ENCODE results near the gene STRBP.

STRBP gene

DNA sequence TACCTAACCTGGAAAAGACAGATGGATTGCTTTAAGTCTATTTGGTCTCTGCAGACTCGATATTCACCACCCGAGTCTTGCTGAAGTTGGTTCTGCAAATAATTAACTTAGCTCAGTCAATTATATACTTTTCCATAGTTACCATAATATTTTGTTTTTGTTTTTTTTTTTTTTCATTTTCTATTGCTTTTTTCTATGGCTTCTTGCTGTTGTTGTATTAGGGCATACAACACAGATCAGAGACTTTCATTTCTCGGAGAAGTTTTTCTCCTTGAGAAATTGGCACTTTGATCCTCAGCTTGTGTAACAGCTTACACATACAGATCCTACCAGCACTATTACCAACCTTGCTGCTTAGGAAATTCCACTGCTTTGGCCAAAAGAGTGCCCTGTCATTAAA, 146.9 kb downstream of the STRBP start:
- no peak for DNase-seq

DNA sequence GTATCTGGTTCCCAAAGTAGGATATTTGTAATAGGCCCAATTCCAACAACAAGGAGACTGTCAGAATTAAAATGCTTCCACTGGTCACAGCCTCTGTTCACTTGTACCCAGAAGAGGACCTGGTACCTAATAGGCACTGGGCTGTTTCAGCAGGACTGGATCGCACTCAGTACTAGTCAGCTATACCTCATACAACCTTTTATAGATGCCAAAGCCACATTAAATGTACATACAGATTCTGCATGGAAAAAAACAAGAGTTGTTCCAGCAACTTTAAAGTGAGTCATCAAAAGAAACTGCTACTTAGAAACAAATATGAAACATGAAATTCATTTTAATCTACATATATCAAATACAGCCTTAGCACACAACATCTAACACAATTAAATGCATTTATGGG, 147.4 kb downstream of the STRBP start:
- no peak for DNase-seq

DNA sequence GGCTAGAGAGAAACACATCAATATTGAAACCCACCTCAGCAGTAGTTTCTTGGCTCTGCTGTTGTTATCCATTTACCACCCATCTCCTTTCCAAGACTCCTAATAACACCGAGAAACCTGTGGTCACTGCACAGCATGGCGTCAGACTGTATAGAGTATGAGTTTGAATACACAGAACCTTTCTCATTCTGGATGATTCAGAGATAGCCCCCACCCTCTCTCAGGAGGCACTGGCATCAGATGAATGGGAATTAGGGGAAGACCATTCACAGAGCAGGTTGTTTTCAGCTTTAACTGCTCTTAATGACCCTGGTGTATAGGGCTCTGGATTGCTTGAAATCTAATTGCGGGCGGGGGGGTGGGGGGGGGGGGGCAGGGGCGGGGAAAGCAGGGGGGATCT, 148.3 kb downstream of the STRBP start:
- peak; percentile 54 for DNase-seq

DNA sequence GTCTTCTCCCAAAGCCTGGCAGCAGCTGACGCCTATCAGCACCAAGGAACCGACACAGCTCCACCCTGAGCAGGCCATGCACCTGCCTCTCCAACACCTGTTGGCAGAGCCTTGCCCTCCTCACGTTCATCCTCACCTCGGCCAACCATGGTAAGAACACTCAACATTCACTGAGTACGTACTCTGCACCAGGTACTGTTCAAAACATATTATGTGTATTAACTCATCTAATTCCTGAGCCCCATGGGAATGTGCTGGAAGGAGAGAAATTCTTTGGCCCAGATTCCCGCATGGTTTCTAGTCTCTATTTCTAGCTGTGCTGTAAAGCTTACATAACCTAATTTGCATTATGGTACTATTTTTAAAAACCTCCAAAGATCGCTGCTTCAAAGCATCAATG, 148.8 kb downstream of the STRBP start:
- peak; percentile 89 for DNase-seq

DNA sequence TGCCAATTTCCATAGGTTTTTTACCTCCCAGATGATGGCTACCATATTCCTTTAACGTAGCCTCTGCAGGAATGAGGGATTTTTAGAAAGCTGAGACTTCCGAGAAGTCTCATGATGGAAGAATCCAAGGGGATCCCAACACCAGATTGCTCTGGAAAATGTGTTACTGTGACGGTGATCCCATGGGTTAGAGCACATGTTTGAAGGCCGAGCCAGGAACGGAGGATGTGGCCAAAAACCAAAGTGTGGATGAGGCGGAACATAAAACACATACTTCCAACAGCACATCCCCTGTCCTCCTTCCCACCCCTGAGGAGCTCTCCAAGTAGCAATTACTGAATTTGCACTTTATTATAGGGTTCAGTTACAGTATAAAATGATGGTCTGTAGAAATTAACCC, 152.3 kb downstream of the STRBP start:
- DNase-seq, result no peak

DNA sequence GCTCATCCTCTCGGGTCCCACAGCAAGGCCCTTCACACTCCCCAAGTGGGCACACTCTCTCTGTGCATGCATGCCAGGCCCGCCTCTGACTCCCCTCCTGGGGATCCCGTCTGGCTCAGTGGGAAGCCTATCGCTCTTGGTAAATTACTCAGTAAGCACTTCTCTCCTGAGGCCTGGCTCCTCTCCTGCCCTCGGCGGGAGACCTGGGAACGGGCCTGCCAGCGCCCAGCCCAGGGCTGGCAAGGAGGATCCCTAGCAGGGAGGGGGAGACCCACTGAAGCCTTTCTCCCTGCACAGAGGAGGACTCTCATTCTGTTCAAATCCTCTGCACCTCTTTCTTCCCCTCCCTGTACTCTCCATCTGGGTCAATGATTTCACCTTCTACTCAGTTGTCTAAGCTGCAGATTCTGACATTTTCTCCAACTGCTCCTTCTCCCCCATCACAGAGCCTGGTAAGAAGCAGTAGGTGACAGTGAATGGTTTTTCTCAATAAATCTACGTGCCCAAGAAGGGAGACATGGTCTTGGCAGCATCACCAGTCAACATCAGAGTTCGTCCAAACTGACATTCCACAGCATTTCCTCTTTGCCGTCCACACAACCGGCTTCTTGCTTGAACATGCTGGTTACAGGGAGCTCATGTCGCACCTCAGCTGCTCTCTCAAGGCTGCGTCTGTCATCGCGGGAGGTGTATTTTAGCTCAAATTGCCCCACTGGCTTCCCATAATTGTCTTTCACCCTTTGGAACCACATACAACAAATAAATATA, 153.1 kb downstream of the STRBP start:
- DNase-seq, result no peak

DNA sequence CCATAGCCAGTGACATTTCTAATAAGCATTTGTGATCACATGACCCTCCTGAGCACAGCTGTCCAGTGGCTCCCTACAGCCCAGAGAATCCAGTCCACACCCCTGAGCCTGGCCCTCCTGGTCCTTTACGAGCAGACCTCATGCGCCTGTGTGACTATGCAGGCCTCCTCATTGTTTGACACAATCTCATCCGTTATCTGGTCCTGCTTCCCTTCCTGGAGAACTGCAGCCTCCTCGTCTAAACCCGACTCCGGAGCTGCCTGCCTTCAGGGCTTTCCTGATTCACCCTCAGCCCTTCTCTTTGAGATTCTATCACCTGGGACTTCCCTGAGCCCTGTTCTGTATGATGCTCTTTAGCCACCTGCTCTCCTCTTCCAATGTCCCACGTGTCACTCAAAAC, 155.2 kb downstream of the STRBP start:
- DNase-seq, result no peak

DNA sequence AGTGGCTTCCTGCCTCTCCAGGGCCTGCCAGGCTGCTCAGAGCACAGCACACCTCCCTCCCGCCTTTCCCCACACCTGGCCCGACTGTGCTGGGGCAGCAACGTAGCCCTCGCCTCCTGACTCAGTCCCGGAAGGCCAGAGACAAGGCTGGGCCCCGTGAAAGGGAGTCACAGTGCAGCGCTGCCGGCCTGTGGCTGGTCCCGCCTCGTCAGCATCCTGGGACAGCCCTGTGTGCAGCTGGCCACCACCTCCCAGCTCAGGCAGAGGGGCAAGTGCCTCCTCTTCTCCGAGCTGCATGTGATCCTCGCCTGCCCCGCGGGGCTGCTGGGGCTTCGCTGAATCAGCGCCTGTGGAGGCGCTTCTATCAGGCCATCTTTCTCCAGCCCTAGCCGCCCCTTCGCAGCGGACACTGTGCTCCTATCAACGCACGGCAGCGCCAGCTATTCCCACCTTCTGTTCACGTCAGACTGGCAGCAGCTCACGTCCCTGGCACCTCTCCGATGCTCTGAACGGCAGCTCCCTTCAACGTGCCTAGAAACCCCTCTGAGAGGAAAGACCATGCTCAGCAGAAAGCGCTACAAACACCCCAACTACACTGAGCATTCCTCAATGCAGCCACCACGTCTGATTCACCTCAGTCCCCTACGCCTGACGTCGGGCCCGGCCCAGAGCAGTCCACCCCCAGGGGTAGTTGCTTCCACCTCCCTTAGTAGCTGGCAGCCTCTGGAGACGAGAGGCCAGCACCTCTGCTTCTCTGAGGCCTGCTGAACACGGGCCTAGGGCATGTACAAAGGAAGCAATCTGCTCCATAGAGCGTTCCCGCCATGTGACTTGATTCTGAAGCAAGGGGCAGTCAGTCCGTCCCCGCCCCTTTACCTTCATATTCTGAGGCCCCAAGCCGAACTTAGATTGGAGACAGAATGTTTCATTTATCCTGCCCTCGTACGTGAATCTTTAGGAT, 156.1 kb downstream of the STRBP start:
- DNase-seq, result no peak

DNA sequence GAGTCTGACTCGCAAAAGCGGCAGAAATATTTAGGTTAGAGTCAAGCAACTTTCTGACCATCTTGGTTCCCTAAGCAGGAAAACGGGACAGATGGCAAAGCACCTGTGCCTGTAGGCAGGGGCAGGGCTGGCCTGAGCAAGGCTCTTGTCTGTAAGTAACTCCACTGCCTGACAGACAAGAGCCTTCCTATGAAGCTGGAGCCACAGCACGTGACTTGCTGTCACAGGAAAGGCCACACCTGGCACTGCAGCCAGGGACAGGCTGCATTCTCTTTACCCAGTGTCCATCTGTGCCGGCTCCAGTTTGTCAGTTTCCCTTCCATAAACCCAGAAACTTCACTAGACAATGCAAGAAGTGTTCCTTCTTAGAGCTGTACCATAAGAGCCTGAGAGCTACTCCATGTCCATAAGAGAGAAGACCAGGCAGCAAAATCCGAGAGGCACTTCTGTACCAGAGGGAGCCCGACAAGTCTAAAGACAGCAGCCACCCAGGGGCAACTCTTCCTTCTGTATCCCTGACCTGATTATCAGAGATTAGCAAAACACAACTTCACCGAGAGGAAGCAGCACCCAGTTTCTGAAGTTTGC, 156.9 kb downstream of the STRBP start:
- no peak for DNase-seq

DNA sequence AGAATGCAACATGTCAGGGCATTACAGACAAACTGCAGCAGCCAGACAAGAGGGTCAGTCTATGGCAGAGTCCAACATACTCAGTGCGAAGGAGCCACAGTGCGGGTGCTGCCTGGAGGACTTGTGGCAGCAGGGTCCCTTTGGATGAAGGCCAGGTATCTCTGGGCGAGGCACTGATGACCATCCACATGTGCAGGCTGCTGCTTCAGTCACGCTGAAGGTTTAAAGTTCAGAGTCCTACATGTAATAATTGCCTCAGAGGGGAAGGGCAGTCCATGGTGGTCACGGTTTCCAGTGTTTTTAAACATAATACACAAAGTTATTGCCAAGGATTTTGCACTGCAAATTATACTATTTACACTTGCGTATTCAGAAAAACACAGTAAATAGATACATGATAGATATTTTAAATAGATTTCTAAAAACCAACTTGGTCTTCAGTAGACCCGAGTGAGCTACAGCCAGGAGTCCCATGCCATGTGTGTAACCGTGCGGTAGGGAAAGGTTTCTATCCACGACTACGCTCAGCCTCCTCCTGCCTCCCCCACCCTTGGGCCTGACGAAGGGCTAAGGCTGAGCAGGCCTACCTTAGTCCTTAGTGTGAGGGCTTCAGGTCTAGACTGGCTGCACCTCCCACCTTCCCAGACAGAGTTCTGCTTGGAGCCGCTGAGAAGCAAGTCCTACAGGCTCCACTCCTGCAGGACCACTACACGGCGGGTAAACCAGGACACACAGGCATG, 158.7 kb downstream of the STRBP start:
- DNase-seq, result no peak

DNA sequence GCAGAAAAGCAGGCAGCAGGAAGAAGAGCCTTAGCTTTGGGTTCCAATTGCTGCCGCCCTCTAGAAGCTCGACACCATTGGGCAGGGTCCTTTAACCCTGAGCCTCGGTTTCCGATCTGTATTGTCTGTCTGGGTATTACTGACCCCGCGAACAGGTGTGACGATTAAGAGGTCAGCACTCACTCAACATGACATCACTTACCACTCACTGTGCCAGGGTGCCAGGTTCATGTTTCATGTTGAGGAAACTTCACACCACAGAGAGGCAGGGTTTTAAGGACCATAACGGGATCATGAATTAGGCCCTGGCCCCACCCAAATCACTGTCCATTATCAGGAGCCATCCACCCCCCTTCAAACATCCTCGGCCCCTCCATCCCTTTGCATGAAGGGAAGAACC, 159.4 kb downstream of the STRBP start:
- no peak for DNase-seq

DNA sequence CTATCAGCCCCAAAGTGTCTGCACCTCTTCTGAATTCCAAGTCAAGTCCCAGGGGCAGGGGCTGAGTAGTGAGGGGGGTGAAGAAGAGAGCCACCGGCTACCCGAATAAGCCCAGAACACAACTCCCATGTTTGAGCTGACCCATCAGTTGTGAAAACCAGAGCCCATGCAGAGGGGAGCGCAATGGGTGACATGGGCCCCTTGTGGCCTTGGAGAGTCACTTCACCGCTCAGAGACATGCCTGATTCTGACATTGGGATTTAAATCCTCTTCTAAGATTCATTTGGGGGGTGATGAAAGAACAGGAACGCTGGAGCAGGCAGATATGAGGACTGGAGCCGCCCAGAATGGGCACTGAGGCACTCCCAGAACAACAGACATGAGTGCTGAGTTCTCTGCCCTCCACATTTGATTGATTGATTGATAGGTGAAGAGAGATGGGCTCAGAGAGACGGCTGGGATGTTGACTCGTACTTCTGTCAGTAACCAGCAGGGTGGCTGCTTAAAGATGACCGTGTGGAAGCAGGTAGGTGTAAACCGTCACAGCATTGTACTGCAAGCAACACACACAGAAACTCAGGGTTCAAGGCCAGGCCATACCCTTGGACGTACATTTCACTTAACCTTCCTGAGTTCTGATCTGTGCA, 160.6 kb downstream of the STRBP start:
- no peak for DNase-seq

DNA sequence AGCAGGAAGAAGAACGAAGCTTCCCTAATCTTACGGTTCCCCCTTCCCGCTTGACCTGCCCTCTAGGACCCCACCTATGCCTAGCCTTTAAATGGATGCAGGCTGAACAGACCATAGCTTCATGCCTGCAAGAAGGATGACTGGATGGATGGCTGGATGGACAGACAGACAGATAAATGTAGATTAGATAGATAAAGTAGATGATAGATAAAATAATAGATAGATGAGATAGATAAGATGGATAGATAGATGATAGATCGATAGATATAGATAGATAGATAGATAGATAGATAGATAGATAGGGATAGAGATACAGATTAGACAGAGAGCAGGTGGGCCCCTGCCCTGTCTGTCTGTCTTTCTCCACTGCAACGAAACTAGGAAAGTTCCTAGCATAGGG, 162.9 kb downstream of the STRBP start:
- DNase-seq, result no peak

DNA sequence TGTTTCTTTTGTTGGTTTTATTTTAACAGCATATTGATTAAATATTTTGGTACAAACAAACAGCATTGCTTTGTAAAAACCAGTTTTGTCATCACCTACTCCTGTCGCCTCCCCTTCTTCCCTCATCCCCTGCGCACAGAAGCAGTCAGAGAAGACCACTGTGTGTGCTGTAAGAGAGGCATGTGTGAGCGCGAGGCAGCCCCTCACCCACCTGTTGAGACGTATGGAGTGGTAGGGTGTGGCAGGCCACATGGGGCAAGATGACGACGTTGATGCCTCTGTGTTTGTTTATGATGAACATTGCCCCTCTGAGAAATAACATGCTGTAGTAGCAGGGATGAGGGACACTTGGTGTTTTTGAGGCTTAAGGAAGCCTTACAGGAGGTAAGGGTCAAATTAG, 163.6 kb downstream of the STRBP start:
- DNase-seq, result no peak

DNA sequence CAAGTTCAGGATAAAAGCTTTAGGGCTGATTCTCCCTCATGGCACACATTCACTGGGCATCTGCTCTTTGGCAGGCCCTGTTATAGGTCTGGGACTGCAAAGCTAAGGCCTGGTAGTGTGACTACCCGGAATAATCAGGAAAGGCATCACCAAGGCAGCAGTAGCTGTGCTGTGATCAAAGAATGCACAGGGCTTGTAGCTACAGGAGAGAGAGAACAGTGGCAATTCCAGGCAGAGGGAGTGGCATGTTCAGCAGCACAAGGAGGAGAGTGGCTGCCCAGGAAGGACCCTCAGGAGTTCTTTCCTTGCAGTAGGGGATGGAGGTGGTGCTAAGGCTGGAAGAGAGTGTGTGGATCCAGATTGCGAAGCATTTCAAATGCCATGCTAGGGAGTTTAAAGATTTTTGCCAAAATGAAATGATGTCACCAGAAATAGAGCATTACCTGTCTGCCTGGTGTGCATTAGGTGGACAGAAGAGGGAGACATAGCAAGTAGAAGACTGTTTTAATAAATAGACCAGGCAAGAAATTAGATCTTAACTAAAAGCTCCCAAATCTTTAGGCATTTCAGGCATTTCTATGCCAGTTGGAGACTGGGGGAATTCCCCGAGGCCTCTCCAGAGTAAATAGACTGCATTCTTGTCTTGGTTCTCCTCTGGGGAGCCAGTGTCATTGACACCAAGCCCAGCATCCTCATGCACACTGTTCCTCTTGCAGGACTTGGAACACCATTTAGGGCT, 165.8 kb downstream of the STRBP start:
- no peak for DNase-seq

DNA sequence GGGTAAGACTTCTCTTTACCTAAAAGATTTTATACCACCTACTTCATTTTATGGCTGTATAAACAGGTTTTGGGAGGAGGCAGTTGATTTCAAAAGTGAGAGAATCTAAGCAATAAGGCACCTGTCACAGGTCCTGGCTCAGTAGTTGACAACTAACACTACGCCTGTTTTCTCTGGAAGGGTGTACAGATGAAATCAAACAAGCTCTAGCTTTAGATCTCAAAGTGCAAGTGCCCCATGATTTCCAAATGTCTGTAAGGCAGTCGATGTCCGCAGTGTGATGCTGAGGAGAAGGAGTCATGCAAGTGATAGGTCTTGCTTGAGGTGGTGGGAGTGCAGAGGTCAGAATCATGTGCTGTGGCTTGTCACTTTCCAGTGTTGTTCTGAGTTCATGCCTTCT, 168.8 kb downstream of the STRBP start:
- no peak for DNase-seq

DNA sequence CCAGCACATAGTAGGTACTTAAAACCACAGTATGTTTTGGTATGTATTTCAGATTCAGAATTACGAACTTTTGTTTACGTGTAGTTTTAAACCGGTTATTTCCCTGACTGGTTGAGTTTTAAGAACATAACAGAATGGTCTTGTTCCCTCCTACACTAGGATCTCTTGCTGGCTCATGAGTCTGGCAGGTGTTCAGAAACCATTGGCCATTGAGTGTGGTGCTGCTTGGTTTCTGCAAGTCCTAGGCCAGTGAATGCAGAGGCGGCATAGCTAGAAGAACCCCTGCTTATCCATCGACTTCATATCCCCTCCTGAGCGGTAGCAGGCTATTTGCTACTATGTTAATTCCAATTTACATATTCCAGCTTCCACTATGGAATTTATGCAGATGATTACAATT, 169.3 kb downstream of the STRBP start:
- no peak for DNase-seq

DNA sequence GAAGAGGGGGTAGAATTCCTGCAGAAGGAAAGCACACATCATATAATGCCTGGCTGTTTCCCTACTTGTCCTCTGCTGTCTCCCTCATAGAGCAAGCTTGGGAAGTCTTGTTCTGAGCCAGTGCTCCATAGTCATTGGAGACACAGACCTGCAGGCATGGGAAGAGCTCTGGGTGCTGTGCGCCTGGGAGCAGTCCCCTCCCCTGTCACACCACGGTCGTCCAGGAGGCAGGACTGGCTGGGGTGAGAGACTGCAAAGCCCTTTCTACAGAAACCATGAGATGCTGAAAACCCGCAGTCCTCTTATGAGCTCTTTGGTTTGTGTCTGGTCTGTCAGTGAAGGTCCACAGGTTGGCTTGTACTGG, 170.3 kb downstream of the STRBP start:
- DNase-seq, result no peak

DNA sequence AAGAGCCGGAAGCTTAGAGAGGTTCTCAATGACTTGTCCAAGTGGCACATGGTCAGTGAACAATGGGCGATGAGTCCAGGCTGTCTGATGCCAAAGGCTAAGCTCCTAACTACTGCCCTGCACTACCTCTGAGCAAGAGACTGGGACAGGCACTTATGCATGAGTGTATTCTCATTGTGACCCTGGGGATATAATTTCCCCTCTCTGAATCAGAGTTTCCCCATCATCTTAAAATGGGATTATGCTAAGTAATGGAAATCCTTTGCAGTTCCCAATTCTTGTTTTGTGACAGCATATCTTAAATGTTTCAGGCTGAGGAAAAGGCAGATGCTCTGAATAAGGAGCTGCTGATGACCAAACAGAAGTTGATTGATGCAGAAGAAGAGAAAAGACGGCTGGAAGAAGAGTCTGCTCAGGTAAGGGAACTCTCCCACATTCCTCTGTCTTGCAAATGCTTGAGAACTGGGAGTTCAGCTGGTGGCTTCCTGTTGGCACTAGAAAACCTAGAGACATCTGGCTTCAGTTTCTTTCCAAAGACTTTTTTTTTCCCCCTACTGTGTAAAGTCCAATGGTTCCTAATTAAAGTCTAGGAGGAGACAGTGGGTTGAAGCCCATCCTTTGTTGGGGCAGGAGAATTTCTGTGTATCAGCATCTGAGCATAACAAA, 170.8 kb downstream of the STRBP start:
- no peak for DNase-seq

DNA sequence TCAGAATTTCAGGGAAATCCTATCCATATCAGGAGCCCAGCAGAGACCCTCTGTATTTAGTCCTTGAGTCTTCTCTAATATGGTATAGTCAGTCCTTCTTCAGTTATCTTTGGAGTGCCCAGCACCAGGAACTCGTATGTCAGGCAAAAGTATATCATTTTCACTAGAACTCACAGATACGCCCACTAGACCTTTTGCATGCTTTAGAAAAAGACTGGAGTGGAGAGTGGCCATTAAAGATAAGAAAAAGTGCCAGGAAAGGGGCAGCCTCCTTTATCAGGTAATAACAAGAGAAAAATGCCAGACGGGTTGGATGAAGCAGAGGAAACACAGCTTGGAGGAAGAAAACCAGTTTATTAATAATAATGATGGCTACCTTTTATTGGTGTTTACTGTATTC, 171.4 kb downstream of the STRBP start:
- no peak for DNase-seq

DNA sequence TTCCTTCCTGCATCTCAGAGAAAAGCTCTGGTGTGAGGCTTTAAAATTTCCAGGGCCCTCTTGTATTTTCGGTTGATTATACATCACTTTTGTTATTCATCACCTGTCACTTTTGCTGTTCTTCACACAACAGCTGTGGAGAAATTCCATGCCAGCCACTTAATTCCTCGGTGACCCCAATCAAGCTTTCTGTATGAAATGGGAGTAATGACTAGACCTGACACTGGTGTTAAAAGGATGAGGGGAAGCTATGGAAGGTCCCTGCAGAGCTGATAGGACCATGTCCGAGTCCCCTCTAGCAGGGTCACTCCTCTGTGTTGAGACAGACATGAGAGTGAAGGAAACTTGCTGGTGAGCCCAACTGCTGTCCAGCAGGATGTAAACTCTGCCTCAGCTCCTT, 175.2 kb downstream of the STRBP start:
- no peak for DNase-seq

All from DMS79 treated with DMSO at 0.1 percent for 48 hours (cell line).